PC-9 (cell line): Measurements from ENCODE around the gene PTOV1. TPM values are rescaled to one million over a fixed set of nuclear protein-coding genes. Genes with fewer than 3 reads are reported as not detected.

Source experiments
- BruUV-seq: library from RNA; stranded (reverse); fragments of 400-500 nt; replicated peaks from 2 replicates; lab custom pipeline; 2021; lab: Mats Ljungman, UMichigan
- CTCF ChIA-PET: fragments of 300-600 bp; sonication (Branson Sonifier 250); formaldehyde crosslinking; loops from one replicate; lab custom pipeline; 2022; ENCODE audit warnings: antibody characterized with exemption; lab: Charles Lee
- POLR2A ChIA-PET: fragments of 300-600 bp; sonication (Branson Sonifier 250); formaldehyde crosslinking; loops from one replicate; lab custom pipeline; 2022; ENCODE audit warnings: antibody characterized with exemption; ENCODE audit not compliant: unreplicated experiment; lab: Charles Lee
- DNase-seq, 2 experiments: peaks; one replicate each; pipeline versions ENCODE4 v3.0.0 to v3.0.0-alpha.2; 2015 to 2022; ENCODE audit warnings: mixed read lengths in 1 of 2
- H2AFZ ChIP-seq: fragments of 200-600 bp; sonication (generic); 2 replicates; pipeline ENCODE4 v1.8.1; 2017; ENCODE audit warnings: antibody characterized with exemption
- H3F3A ChIP-seq: fragments of 200-600 bp; sonication (generic); 2 replicates; pipeline ENCODE4 v1.8.1; 2017; ENCODE audit warnings: antibody characterized with exemption, mild to moderate bottlenecking, low read depth; ENCODE audit not compliant: insufficient read depth
- H3K27ac ChIP-seq: fragments of 200-600 bp; sonication (generic); 2 replicates; pipeline ENCODE4 v1.6.1; 2016; ENCODE audit warnings: mixed run types
- H3K27me3 ChIP-seq: fragments of 200-600 bp; sonication (generic); 2 replicates; pipeline ENCODE4 v1.6.1; 2016; ENCODE audit warnings: low read depth, mixed run types; ENCODE audit not compliant: insufficient read depth
- H3K36me3 ChIP-seq: fragments of 200-600 bp; sonication (generic); 2 replicates; pipeline ENCODE4 v1.6.1; 2016; ENCODE audit warnings: low read depth, mixed run types
- H3K4me1 ChIP-seq: fragments of 200-600 bp; sonication (generic); replicated peaks from 2 replicates; pipeline ENCODE4 v1.6.1; 2016; ENCODE audit warnings: mixed run types; ENCODE audit not compliant: insufficient read depth
- H3K4me2 ChIP-seq: fragments of 200-600 bp; sonication (generic); 2 replicates; pipeline ENCODE4 v1.6.1; 2017; ENCODE audit warnings: mixed run types
- H3K4me3 ChIP-seq: fragments of 200-600 bp; sonication (generic); 2 replicates; pipeline ENCODE4 v1.6.1; 2016; ENCODE audit warnings: mixed run types
- H3K79me2 ChIP-seq: fragments of 200-600 bp; sonication (generic); 2 replicates; pipeline ENCODE4 v1.6.1; 2017; ENCODE audit warnings: low read depth, mixed run types
- H3K9me2 ChIP-seq: fragments of 200-600 bp; sonication (generic); 2 replicates; pipeline ENCODE4 v1.8.1; 2017; ENCODE audit warnings: mild to moderate bottlenecking; ENCODE audit not compliant: insufficient read depth
- H3K9me3 ChIP-seq: fragments of 200-600 bp; sonication (generic); 2 replicates; pipeline ENCODE4 v1.8.1; 2016; ENCODE audit warnings: low read depth; ENCODE audit not compliant: insufficient read depth
- H4K20me1 ChIP-seq: fragments of 200-600 bp; sonication (generic); 2 replicates; pipeline ENCODE4 v1.8.1; 2017; ENCODE audit not compliant: insufficient read depth
- CTCF ChIP-seq: fragments of 200-600 bp; sonication (generic); conservative IDR thresholded peaks from 2 replicates; pipeline ENCODE4 v1.6.1; 2017; ENCODE audit warnings: mixed run types, antibody characterized with exemption, mild to moderate bottlenecking, moderate library complexity
- EZH2 ChIP-seq: fragments of 200-600 bp; sonication (generic); IDR thresholded peaks from 2 replicates; pipeline ENCODE4 v1.8.0; 2017; ENCODE audit warnings: antibody characterized with exemption, low read depth
- intact Hi-C: fragments of 100-400 bp; cut with micrococcal nuclease; formaldehyde crosslinking; loops from one replicate; pipeline ENCODE4 v1.10.0; 2022; ENCODE audit not compliant: unreplicated experiment
- total RNA-seq: library from RNA; stranded (reverse); gene quantifications from 2 replicates; pipeline ENCODE4 v1.2.3, GENCODE V29; 2021

The PTOV1 gene
- total RNA-seq, 1 experiment from 2014 or later = 155 TPM

- no peaks in the 10 kb centered on the region for H3K79me2 ChIP-seq
- H3K27me3 ChIP-seq = no peaks in the 10 kb centered on the region
- peaks cover 21% of the 10 kb centered on the region for H3F3A ChIP-seq
- no peak overlapping the region for H3K4me3 ChIP-seq
- H4K20me1 ChIP-seq = peaks cover 11% of the 10 kb centered on the region; the same call in 1 of the 2 replicates
- no peak for DNase-seq
- no peak overlapping the region for H2AFZ ChIP-seq
- H3K36me3 ChIP-seq = peaks cover 19% of the 10 kb centered on the region
- ChIA-PET CTCF (no interaction called here), POLR2A (no interaction called here)
- H3K4me2 ChIP-seq = no peak overlapping the region
- H3K9me3 ChIP-seq = no peaks in the 10 kb centered on the region
- intact Hi-C loops = no loop called here
- no peak overlapping the region for H3K27ac ChIP-seq
- no TSS peak for BruUV-seq
- no peak for TF ChIP-seq CTCF
- TF ChIP-seq EZH2 = no peak
- no peaks in the 10 kb centered on the region for H3K4me1 ChIP-seq
- H3K9me2 ChIP-seq = no peaks in the 10 kb centered on the region
These were observed 11.2 kb upstream of the PTOV1 start for GRCh38 chr19:49839713-49840112.

- Histone ChIP-seq H3K79me2 (no peaks in the 10 kb centered on the region), H3K36me3 (peaks cover 19% of the 10 kb centered on the region), H3F3A (peaks cover 21% of the 10 kb centered on the region), H3K27ac (no peak overlapping the region), H4K20me1 (peaks cover 11% of the 10 kb centered on the region; the same call in 1 of the 2 replicates), H3K4me3 (no peak overlapping the region), H3K27me3 (no peaks in the 10 kb centered on the region), H2AFZ (no peak overlapping the region), H3K4me2 (no peak overlapping the region), H3K4me1 (no peaks in the 10 kb centered on the region), H3K9me2 (no peaks in the 10 kb centered on the region), H3K9me3 (no peaks in the 10 kb centered on the region)
- intact Hi-C loops = no loop called here
- ChIA-PET POLR2A (no interaction called here), CTCF (interaction anchor here (0.6 kb wide), 1 partner anchor 10 kb away, joined by 6 read pairs; no protein-coding TSS in a partner anchor)
- no TSS peak for BruUV-seq
- no peak for DNase-seq
- TF ChIP-seq CTCF (no peak), EZH2 (no peak)
These were observed 10.6 kb upstream of the PTOV1 start for GRCh38 chr19:49840321-49840720.

- no peaks in the 10 kb centered on the region for H3K4me1 ChIP-seq
- peaks cover 19% of the 10 kb centered on the region for H3K36me3 ChIP-seq
- H3K4me3 ChIP-seq = no peak overlapping the region
- TF ChIP-seq CTCF (no peak), EZH2 (no peak)
- H3K9me2 ChIP-seq = no peaks in the 10 kb centered on the region
- CTCF ChIA-PET = interaction anchor here (0.6 kb wide), 1 partner anchor 10 kb away, joined by 6 read pairs; no protein-coding TSS in a partner anchor
- no peak overlapping the region for H2AFZ ChIP-seq
- H3K27me3 ChIP-seq = no peaks in the 10 kb centered on the region
- H3K79me2 ChIP-seq = no peaks in the 10 kb centered on the region
- H3F3A ChIP-seq = peaks cover 21% of the 10 kb centered on the region
- H3K4me2 ChIP-seq = no peak overlapping the region
- no TSS peak for BruUV-seq
- peaks cover 11% of the 10 kb centered on the region; the same call in 1 of the 2 replicates for H4K20me1 ChIP-seq
- no peak for DNase-seq
- POLR2A ChIA-PET = no interaction called here
- no peaks in the 10 kb centered on the region for H3K9me3 ChIP-seq
- H3K27ac ChIP-seq = no peak overlapping the region
- intact Hi-C loops = no loop called here
These were observed 10.2 kb upstream of the PTOV1 start for GRCh38 chr19:49840736-49841249.
